H1 (cell line): ENCODE data around the gene NPSR1.

Experiments
- CEBPB ChIP-seq: IDR thresholded peaks from 2 replicates; pipeline ENCODE4 v1.6.1; 2012; ENCODE audit warnings: low read depth, low read length
- EP300 ChIP-seq, 2 experiments: IDR thresholded peaks; 1 replicate in 1 of 2; 2 replicates in 1 of 2; pipeline ENCODE4 v1.6.1; 2011 to 2012; ENCODE audit warnings: low read depth in 2 of 2, low read length in 2 of 2, mild to moderate bottlenecking in 2 of 2, borderline replicate concordance in 1 of 2, inconsistent platforms in 1 of 2, moderate library complexity in 1 of 2
- EZH2 ChIP-seq: fragments of 200-600 bp; sonication (generic); IDR thresholded peaks from 2 replicates; pipeline ENCODE4 v1.7.1; 2012; ENCODE audit warnings: low read depth, mild to moderate bottlenecking, moderate library complexity, low read length, inconsistent platforms; ENCODE audit not compliant: severe bottlenecking
- JUN ChIP-seq: IDR thresholded peaks from 2 replicates; pipeline ENCODE4 v1.6.1; 2011; ENCODE audit warnings: low read depth, mild to moderate bottlenecking, improper control_type of control experiment, low read length
- KDM1A ChIP-seq: fragments of 200-600, 300-600 bp; sonication (generic); IDR thresholded peaks from 2 replicates; pipeline ENCODE4 v1.7.1; 2016; ENCODE audit warnings: mild to moderate bottlenecking, low read length, borderline replicate concordance
- NANOG ChIP-seq: IDR thresholded peaks from 2 replicates; pipeline ENCODE4 v1.6.1; 2011; ENCODE audit warnings: low read length, low read depth, mild to moderate bottlenecking, inconsistent platforms; ENCODE audit not compliant: insufficient read depth, poor library complexity, severe bottlenecking
- POLR2A ChIP-seq, 2 experiments: IDR thresholded peaks; 1 replicate in 1 of 2; 2 replicates in 1 of 2; pipeline ENCODE4 v1.6.1; 2011; ENCODE audit warnings: low read depth in 2 of 2, low read length in 2 of 2, mild to moderate bottlenecking in 2 of 2; ENCODE audit errors: control extremely low read depth in 1 of 2
- POLR2AphosphoS5 ChIP-seq: IDR thresholded peaks from 2 replicates; pipeline ENCODE4 v1.6.1; 2011; ENCODE audit warnings: low read depth, low read length
- RFX5 ChIP-seq: IDR thresholded peaks from 2 replicates; pipeline ENCODE4 v1.6.1; 2011; ENCODE audit warnings: low read depth, low read length, improper control_type of control experiment, borderline replicate concordance
- SRF ChIP-seq: IDR thresholded peaks from 2 replicates; pipeline ENCODE4 v1.6.1; 2011; ENCODE audit warnings: mild to moderate bottlenecking, low read depth, low read length, moderate library complexity
- TCF12 ChIP-seq: IDR thresholded peaks from 2 replicates; pipeline ENCODE4 v1.6.1; 2011; ENCODE audit warnings: low read depth, mild to moderate bottlenecking, low read length
- YY1 ChIP-seq: IDR thresholded peaks from 2 replicates; pipeline ENCODE4 v1.6.1; 2011; ENCODE audit warnings: low read depth, mild to moderate bottlenecking, low read length
- TF ChIP-seq, protein P1 (sequence below), 3 experiments: IDR thresholded peaks; 1 replicate in 2 of 3; 2 replicates in 1 of 3; pipeline versions ENCODE4 v1.5.1 to v1.6.1; 2011; ENCODE audit warnings: low read length in 3 of 3, mild to moderate bottlenecking in 3 of 3, inconsistent platforms in 2 of 3, low read depth in 1 of 3, moderate library complexity in 1 of 3; ENCODE audit not compliant: insufficient read depth in 1 of 3; ENCODE audit errors: control extremely low read depth in 1 of 3

DNA sequence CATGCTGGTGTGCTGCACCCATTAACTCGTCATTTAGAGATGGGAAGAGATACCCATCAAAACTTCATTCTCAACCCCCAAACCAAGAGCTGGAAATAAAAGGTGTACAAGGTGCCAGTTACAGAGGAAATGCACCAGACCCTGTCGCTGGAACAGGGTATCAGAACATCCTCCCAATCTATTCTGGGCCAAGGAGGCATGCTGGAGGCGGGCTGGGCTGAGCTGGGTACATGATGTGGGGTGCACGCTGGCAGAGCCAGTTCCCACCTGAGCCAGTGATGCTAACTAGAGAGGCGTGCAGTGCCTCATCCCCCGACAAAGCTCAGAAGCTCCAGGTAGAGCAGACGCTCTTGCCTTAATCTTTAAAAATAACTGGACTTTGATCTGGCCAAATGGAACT is 70.1 kb downstream of the NPSR1 start:
- TF ChIP-seq YY1 = no peak
- no peak for TF ChIP-seq EP300 (IDR thresholded peaks at IDR 0.05; ENCODE audit: borderline replicate concordance in 1 of 2, low read depth in 2 of 2, low read length in 2 of 2)
- TF ChIP-seq, protein P1, sequence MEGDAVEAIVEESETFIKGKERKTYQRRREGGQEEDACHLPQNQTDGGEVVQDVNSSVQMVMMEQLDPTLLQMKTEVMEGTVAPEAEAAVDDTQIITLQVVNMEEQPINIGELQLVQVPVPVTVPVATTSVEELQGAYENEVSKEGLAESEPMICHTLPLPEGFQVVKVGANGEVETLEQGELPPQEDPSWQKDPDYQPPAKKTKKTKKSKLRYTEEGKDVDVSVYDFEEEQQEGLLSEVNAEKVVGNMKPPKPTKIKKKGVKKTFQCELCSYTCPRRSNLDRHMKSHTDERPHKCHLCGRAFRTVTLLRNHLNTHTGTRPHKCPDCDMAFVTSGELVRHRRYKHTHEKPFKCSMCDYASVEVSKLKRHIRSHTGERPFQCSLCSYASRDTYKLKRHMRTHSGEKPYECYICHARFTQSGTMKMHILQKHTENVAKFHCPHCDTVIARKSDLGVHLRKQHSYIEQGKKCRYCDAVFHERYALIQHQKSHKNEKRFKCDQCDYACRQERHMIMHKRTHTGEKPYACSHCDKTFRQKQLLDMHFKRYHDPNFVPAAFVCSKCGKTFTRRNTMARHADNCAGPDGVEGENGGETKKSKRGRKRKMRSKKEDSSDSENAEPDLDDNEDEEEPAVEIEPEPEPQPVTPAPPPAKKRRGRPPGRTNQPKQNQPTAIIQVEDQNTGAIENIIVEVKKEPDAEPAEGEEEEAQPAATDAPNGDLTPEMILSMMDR (IDR thresholded peaks at IDR 0.05; ENCODE audit: control extremely low read depth in 1 of 3, insufficient read depth in 1 of 3, low read depth in 1 of 3, low read length in 3 of 3) = no peak
- no peak for TF ChIP-seq POLR2AphosphoS5
- no peak for TF ChIP-seq CEBPB
- no peak for TF ChIP-seq JUN
- TF ChIP-seq RFX5 = no peak
- no peak for TF ChIP-seq TCF12
- TF ChIP-seq KDM1A = no peak
- TF ChIP-seq EZH2 = no peak
- no peak for TF ChIP-seq SRF
- TF ChIP-seq POLR2A (IDR thresholded peaks at IDR 0.05; ENCODE audit: control extremely low read depth in 1 of 2, low read depth in 2 of 2, low read length in 2 of 2) = no peak
- no peak for TF ChIP-seq NANOG
